Liver (tissue), 9 donors: ENCODE measurements around the gene CLMN. TPM values are rescaled to one million over a fixed set of nuclear protein-coding genes. Genes with fewer than 3 reads are reported as not detected.

Source experiments
- DNase-seq: peaks from one replicate; pipeline ENCODE4 v3.0.0-alpha.2; 2017; ENCODE audit warnings: low spot score
- H3K27ac ChIP-seq, 2 donors: one replicate each; pipeline ENCODE4 v1.7.0; 2013; ENCODE audit warnings: inconsistent platforms in 2 of 2, low read length in 2 of 2, control low read depth in 1 of 2, low read depth in 1 of 2, mild to moderate bottlenecking in 1 of 2
- H3K27me3 ChIP-seq, 4 donors: one replicate each; pipeline versions ENCODE4 v1.6.1 to v1.7.0; 2013; ENCODE audit warnings: low read length in 3 of 4, inconsistent platforms in 1 of 4, mild to moderate bottlenecking in 1 of 4, moderate library complexity in 1 of 4; ENCODE audit not compliant: control insufficient read depth in 4 of 4, insufficient read depth in 4 of 4
- H3K36me3 ChIP-seq, 4 donors: one replicate each; pipeline versions ENCODE4 v1.6.1 to v1.7.0; 2013; ENCODE audit warnings: low read length in 3 of 4, mild to moderate bottlenecking in 3 of 4, low read depth in 1 of 4, moderate library complexity in 1 of 4; ENCODE audit not compliant: control insufficient read depth in 4 of 4, insufficient read depth in 3 of 4
- H3K4me1 ChIP-seq, 4 donors: one replicate each; pipeline versions ENCODE4 v1.6.1 to v1.7.0; 2013; ENCODE audit warnings: low read length in 3 of 4, mild to moderate bottlenecking in 3 of 4, moderate library complexity in 1 of 4; ENCODE audit not compliant: control insufficient read depth in 4 of 4, insufficient read depth in 4 of 4
- H3K4me3 ChIP-seq, 3 donors: one replicate each; pipeline versions ENCODE4 v1.6.1 to v1.7.0; 2013; ENCODE audit warnings: low read length in 3 of 3, control low read depth in 1 of 3, low read depth in 1 of 3, mild to moderate bottlenecking in 1 of 3
- H3K9ac ChIP-seq, 2 donors: one replicate each; pipeline ENCODE4 v1.7.0; 2013; ENCODE audit warnings: low read length in 2 of 2, mild to moderate bottlenecking in 2 of 2, moderate library complexity in 2 of 2, control low read depth in 1 of 2, low read depth in 1 of 2
- H3K9me3 ChIP-seq, 4 donors: one replicate each; pipeline versions ENCODE4 v1.6.1 to v1.7.0; 2013; ENCODE audit warnings: low read length in 3 of 4; ENCODE audit not compliant: control insufficient read depth in 4 of 4
- ATF3 ChIP-seq: IDR thresholded peaks from 2 replicates; pipeline ENCODE4 v1.6.1; 2016; ENCODE audit warnings: antibody characterized with exemption
- CTCF ChIP-seq: fragments of 150-350 bp; IDR thresholded peaks from 2 replicates; pipeline ENCODE4 v1.5.1; 2017; ENCODE audit warnings: improper control_type of control experiment, low read depth, low read length; ENCODE audit not compliant: missing input control
- EGR1 ChIP-seq, 2 donors: IDR thresholded peaks; 2 replicates each; pipeline ENCODE4 v1.6.1; 2016 to 2018; ENCODE audit warnings: antibody characterized with exemption in 2 of 2, low read depth in 2 of 2
- FOXA1 ChIP-seq: IDR thresholded peaks from 2 replicates; pipeline ENCODE4 v1.6.1; 2016; ENCODE audit warnings: antibody characterized with exemption
- FOXA2 ChIP-seq: IDR thresholded peaks from 2 replicates; pipeline ENCODE4 v1.6.1; 2016; ENCODE audit warnings: antibody characterized with exemption
- GABPA ChIP-seq, 2 donors: IDR thresholded peaks in 1 of 2; conservative IDR thresholded peaks in 1 of 2; 2 replicates each; pipeline ENCODE4 v1.6.1; 2016; ENCODE audit warnings: antibody characterized with exemption in 2 of 2, mild to moderate bottlenecking in 1 of 2, moderate library complexity in 1 of 2
- HNF4A ChIP-seq, 2 donors: conservative IDR thresholded peaks; 2 replicates each; pipeline ENCODE4 v1.6.1; 2016; ENCODE audit warnings: antibody characterized with exemption in 2 of 2, mild to moderate bottlenecking in 2 of 2
- HNF4G ChIP-seq: IDR thresholded peaks from 2 replicates; pipeline ENCODE4 v1.6.1; 2016; ENCODE audit warnings: antibody characterized with exemption
- JUND ChIP-seq, 2 donors: IDR thresholded peaks; 2 replicates each; pipeline ENCODE4 v1.6.1; 2016; ENCODE audit warnings: antibody characterized with exemption in 2 of 2
- MAX ChIP-seq: IDR thresholded peaks from 2 replicates; pipeline ENCODE4 v1.6.1; 2016; ENCODE audit warnings: antibody characterized with exemption
- NR2F2 ChIP-seq: IDR thresholded peaks from 2 replicates; pipeline ENCODE4 v1.6.1; 2016; ENCODE audit warnings: antibody characterized with exemption
- RAD21 ChIP-seq, 2 donors: IDR thresholded peaks; 2 replicates each; pipeline ENCODE4 v1.6.1; 2016; ENCODE audit warnings: antibody characterized with exemption in 2 of 2, mild to moderate bottlenecking in 2 of 2
- REST ChIP-seq: IDR thresholded peaks from 2 replicates; pipeline ENCODE4 v1.6.1; 2016; ENCODE audit warnings: antibody characterized with exemption, mild to moderate bottlenecking
- RXRA ChIP-seq, 2 donors: IDR thresholded peaks; 2 replicates each; pipeline ENCODE4 v1.6.1; 2017 to 2018; ENCODE audit warnings: antibody characterized with exemption in 2 of 2, mild to moderate bottlenecking in 1 of 2
- SP1 ChIP-seq: IDR thresholded peaks from 2 replicates; pipeline ENCODE4 v1.6.1; 2018; ENCODE audit warnings: antibody characterized with exemption, mild to moderate bottlenecking
- TAF1 ChIP-seq: conservative IDR thresholded peaks from 2 replicates; pipeline ENCODE4 v1.6.1; 2016; ENCODE audit warnings: antibody characterized with exemption, mild to moderate bottlenecking
- YY1 ChIP-seq: IDR thresholded peaks from 2 replicates; pipeline ENCODE4 v1.6.1; 2016; ENCODE audit warnings: antibody characterized with exemption, mild to moderate bottlenecking
- ZBTB33 ChIP-seq: IDR thresholded peaks from 2 replicates; pipeline ENCODE4 v1.6.1; 2016; ENCODE audit warnings: antibody characterized with exemption
- WGBS: extraction: QIAGEN DNeasy Blood & Tissue Kit; methylation state at CpG from one replicate; pipeline ENCODE4 v1.1.7; 2013; 5-methylcytosine and 5-hydroxymethylcytosine counted together
- polyA plus RNA-seq, 2 donors: library from polyadenylated mRNA; stranded (reverse) in 1 of 2; unstranded in 1 of 2; fragments of 200-250 nt in 1 of 2; fragments of >200 nt in 1 of 2; fragmentation: Nextera tagmentation in 1 of 2; extraction: Ambion mirVana in 1 of 2; gene quantifications; one replicate each; pipeline versions ENCODE4 v1.2.1 to v1.2.3, GENCODE V29; 2013 to 2015
- total RNA-seq, 2 donors: library from RNA; depleted of rRNA; stranded (reverse); fragments of >200 nt; gene quantifications; one replicate each; pipeline ENCODE4 v1.2.3, GENCODE V29; 2014
- donor health status: healthy.
- donor health status: healthy.
- donor health status: healthy.
- donor health status: healthy.
- donor health status: healthy.

The CLMN gene
- total and polyA plus RNA-seq, 4 donors = 6.0 to 41.1 (median 24.1) TPM

GRCh38 chr14:95281560-95282176, 38.0 kb downstream of the CLMN start:
- WGBS = 81% methylated on average over 4 of the region's 4 CpGs
- Histone ChIP-seq H3K4me3 (no peak overlapping the region), H3K36me3 (no peaks in the 10 kb centered on the region), H3K4me1 (peaks cover 0 to 8% (median under 1%) of the 10 kb centered on the region in 4 donors), H3K9me3 (no peaks in the 10 kb centered on the region), H3K27me3 (no peaks in the 10 kb centered on the region), H3K27ac (no peak overlapping the region), H3K9ac (no peak overlapping the region)
- DNase-seq = no peak
- TF ChIP-seq HNF4G = no peak

GRCh38 chr14:95275494-95275893, 44.2 kb downstream of the CLMN start:
- H3K27me3 ChIP-seq = no peaks in the 10 kb centered on the region
- H3K4me3 ChIP-seq = no peak overlapping the region
- TF ChIP-seq ATF3 (no peak), RXRA (IDR thresholded peaks at IDR 0.05) (no peak), GABPA (IDR thresholded peaks at IDR 0.05 in 1 of 2, conservative IDR thresholded peaks at IDR 0.05 in 1 of 2) (no peak), MAX (no peak), CTCF (no peak), SP1 (no peak), HNF4G (no peak), TAF1 (no peak), REST (no peak), JUND (IDR thresholded peaks at IDR 0.05) (no peak), YY1 (no peak), RAD21 (IDR thresholded peaks at IDR 0.05) (no peak), HNF4A (conservative IDR thresholded peaks at IDR 0.05) (no peak), FOXA1 (no peak), EGR1 (IDR thresholded peaks at IDR 0.05; ENCODE audit: low read depth in 2 of 2) (no peak), FOXA2 (no peak), NR2F2 (no peak), ZBTB33 (no peak)
- DNase-seq = no peak
- H3K27ac ChIP-seq = no peak overlapping the region
- H3K36me3 ChIP-seq = no peaks in the 10 kb centered on the region
- 91% methylated on average over 7 of the region's 7 CpGs for WGBS
- H3K9ac ChIP-seq = no peak overlapping the region
- no peaks in the 10 kb centered on the region for H3K9me3 ChIP-seq
- peaks cover 0 to 2% (median 0%) of the 10 kb centered on the region in 4 donors for H3K4me1 ChIP-seq
